Upper lobe of right lung (tissue), 1 donor: ENCODE data around the gene NXF1. TPM values are rescaled to one million over a fixed set of nuclear protein-coding genes. Genes with fewer than 3 reads are reported as not detected.
"Not testable (repeated sequence)": the region's sequence is repeated elsewhere in the genome, so short reads cannot be mapped to it uniquely, and the experiment has no call there.

Experiments used
- ATAC-seq: fragments of 200-7000 bp; cut with Tn5 transposase; one replicate; pipeline ENCODE4 v1.9.1; 2020; ENCODE audit warnings: mild to moderate bottlenecking, moderate library complexity
- DNase-seq: peaks from one replicate; pipeline ENCODE4 v3.0.0-alpha.2; 2020
- H3K27ac ChIP-seq: fragments of 200-600 bp; one replicate; pipeline ENCODE4 v1.8.0; 2022
- H3K27me3 ChIP-seq: fragments of 200-600 bp; one replicate; pipeline ENCODE4 v1.8.0; 2022; ENCODE audit warnings: mild to moderate bottlenecking
- H3K36me3 ChIP-seq: fragments of 200-600 bp; one replicate; pipeline ENCODE4 v1.8.0; 2022
- H3K4me1 ChIP-seq: fragments of 200-600 bp; one replicate; pipeline ENCODE4 v1.8.0; 2022
- H3K4me3 ChIP-seq: fragments of 200-600 bp; one replicate; pipeline ENCODE4 v1.8.0; 2022; ENCODE audit warnings: mild to moderate bottlenecking
- H3K9me3 ChIP-seq: fragments of 200-600 bp; one replicate; pipeline ENCODE4 v1.8.0; 2022
- CTCF ChIP-seq: fragments of 200-600 bp; IDR thresholded peaks from one replicate; pipeline ENCODE4 v1.8.0; 2022; ENCODE audit warnings: antibody characterized with exemption
- intact Hi-C: fragments of 100-400 bp; cut with DNase I; formaldehyde crosslinking; loops from one replicate; pipeline ENCODE4 v1.11.0; 2022
- total RNA-seq: library from RNA; stranded (reverse); fragmentation: NEBNext Ultra II Directional; extraction: Animal tissue kit (Norgen Biotek cat#: 25700); gene quantifications from one replicate; pipeline ENCODE4 v1.2.1, GENCODE V29; 2021
- donor health status: DM: no; HTN: yes; CAD: no; lungs with severe emphysema.

Gene NXF1
- total RNA-seq, 1 donor from 2014 or later: 96.2 TPM

GRCh38 chr11:62775646-62776045 is 29.6 kb downstream of the NXF1 start:
- no peaks in the 10 kb centered on the region for H3K9me3 ChIP-seq
- H3K27ac ChIP-seq: no peak overlapping the region
- no peak overlapping the region for H3K4me3 ChIP-seq
- intact Hi-C loops: no loop called here
- H3K36me3 ChIP-seq: peaks cover 44% of the 10 kb centered on the region
- no peak for TF ChIP-seq CTCF
- no peaks in the 10 kb centered on the region for H3K27me3 ChIP-seq
- ATAC-seq: no peak
- DNase-seq: no peak
- H3K4me1 ChIP-seq: peaks cover 12% of the 10 kb centered on the region

GRCh38 chr11:62774407-62774806 is 30.8 kb downstream of the NXF1 start:
- peaks cover 34% of the 10 kb centered on the region for H3K36me3 ChIP-seq
- peaks cover 22% of the 10 kb centered on the region for H3K4me1 ChIP-seq
- ATAC-seq: no peak
- H3K27me3 ChIP-seq: no peaks in the 10 kb centered on the region
- TF ChIP-seq CTCF: no peak
- H3K27ac ChIP-seq: no peak overlapping the region
- intact Hi-C loops: no loop called here
- H3K9me3 ChIP-seq: no peaks in the 10 kb centered on the region
- no peak overlapping the region for H3K4me3 ChIP-seq
- no peak for DNase-seq

DNA sequence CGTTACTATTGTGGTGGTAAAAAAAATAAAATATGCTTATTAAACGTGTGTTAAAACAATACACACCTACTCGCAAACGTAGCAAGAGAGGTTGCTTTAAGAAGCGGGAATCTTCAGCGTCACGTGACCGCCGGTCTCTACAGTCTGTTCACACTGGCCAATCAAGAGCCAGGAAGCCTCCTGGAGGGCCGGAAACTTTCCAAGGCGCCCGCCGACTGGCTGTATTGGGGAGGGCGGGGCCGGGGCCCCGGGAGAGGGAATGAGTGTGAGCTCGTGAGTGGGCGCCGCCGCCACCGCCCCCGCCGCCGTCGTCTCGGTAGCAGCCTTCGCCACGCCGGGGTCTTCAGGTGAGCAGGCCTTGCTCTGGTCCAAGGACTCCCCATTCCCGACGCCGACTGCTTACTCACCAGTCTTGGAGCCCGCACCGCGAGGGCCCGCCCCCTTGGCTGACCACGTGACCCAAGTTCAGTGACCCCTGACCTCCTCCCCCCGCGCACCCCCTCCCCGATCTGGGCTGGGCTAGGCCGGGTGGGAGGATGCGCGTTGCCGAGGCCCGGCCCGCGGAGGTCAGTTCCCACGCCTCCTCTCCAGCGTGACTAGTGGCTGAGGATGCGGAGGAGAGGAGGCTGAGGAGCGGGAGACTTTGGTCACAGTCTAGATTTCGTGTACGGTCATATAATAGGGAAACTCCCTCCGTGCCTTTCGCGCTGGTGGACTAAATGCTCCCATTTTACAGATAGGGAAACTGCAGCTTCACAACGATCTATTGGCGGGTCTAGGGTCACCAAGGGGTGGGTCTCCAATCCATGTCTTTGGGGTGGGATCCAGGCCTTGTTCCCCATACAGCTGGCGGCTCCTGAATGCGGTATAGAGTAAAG is 33.9 kb downstream of the NXF1 start, which contains the start of gene TAF6L:
TAF6L (plus strand) TSS at position 253 of the 878 bp plus-strand sequence. CDS start 4,388 bp downstream, outside the sequence.
- intact Hi-C loops: no loop called here
- Histone ChIP-seq H3K27me3 (no peaks in the 10 kb centered on the region), H3K4me3 (peak within 1 kb of the TSS; percentile 80), H3K4me1 (peaks cover 22% of the 10 kb centered on the region), H3K9me3 (no peaks in the 10 kb centered on the region), H3K36me3 (peaks cover 23% of the 10 kb centered on the region), H3K27ac (peak within 1 kb of the TSS; percentile 92)
- TF ChIP-seq CTCF: no peak
- DNase-seq (peak; percentile 99), ATAC-seq (peak; percentile 97)

GRCh38 chr11:62770778-62771143 is 34.5 kb downstream of the NXF1 start:
- H3K27ac ChIP-seq: peak overlapping the region; percentile 92

DNA sequence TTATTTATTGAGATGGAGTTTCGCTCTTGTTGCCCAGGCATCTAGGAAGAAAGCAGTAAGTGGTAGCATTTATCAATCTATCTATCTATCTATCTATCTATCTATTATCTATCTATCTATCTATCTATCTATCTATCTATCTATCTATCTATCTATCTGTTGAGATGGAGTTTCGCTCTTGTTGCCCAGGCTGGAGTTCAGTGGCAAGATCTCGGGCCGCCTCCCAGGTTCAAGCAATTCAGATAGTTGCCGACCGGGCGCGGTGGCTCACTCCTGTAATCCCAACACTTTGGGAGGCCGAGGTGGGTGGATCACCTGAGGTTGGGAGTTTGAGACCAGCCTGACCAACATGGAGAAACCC is 44.4 kb downstream of the NXF1 start:
- H3K9me3 ChIP-seq, H3K27me3 ChIP-seq, DNase-seq, ATAC-seq, intact Hi-C loops: not testable (repeated sequence)
- Histone ChIP-seq H3K27ac (peak overlapping the region; percentile 90), H3K4me1 (peaks cover 12% of the 10 kb centered on the region), H3K36me3 (peaks cover 17% of the 10 kb centered on the region), H3K4me3 (peak overlapping the region; percentile 91)

More at GRCh38 chr11:62770778-62771143, 34.5 kb downstream of the NXF1 start:
- intact Hi-C loops: no loop called here
- H3K9me3 ChIP-seq: no peaks in the 10 kb centered on the region
- peaks cover 23% of the 10 kb centered on the region for H3K36me3 ChIP-seq
- H3K4me3 ChIP-seq: peak overlapping the region; percentile 80
- TF ChIP-seq CTCF: no peak
- peaks cover 22% of the 10 kb centered on the region for H3K4me1 ChIP-seq
- DNase-seq (no peak), ATAC-seq (no peak)
- no peaks in the 10 kb centered on the region for H3K27me3 ChIP-seq
